HG02870 (cell line): ENCODE measurements around the gene VASH2.
"Not testable (repeated sequence)": the region's sequence is repeated elsewhere in the genome, so short reads cannot be mapped to it uniquely, and the experiment has no call there.

Source experiments
- ATAC-seq: cut with Tn5 transposase; IDR thresholded peaks from one replicate; pipeline ENCODE4 v1.9.1; 2021; ENCODE audit warnings: mild to moderate bottlenecking, moderate library complexity; ENCODE audit not compliant: unreplicated experiment

The VASH2 gene

DNA sequence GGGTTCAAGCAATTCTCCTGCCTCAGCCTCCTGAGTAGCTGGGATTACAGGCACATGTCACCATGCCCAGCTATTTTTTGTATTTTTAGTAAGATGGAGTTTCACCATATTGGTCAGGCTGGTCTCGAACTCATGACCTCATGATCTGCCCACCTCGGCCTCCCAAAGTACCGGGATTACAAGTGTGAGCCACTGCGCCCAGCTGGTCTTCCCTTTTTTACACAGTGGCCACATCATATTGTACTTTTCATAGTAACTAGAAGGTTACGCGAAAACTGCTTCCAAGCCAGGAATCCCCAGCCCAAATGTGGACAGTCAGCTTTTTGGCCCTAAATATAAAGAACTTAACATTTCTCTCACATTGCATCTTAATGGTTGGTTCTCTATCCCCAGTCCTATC, 4.2 kb downstream of the VASH2 start:
- no peak for ATAC-seq

DNA sequence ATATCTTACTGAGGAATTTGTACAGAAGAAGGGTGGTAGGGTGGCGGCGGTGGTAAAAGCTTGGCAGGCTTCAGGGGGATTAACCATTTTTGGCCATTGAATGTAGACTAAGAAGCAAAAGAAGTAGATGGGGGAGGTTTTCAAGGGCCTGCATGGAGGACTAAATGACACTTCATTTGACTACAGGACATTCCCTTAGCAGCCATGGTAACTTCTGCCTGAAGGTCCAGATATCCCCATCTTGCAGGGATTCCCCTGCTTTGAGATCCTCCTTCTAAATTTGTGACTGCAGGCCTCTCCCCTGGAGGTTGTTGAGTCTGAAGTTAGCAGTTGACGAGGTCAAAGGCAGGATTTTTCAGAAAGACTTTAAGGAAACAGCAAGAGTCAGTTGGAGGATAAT, 4.8 kb downstream of the VASH2 start:
- no peak for ATAC-seq

DNA sequence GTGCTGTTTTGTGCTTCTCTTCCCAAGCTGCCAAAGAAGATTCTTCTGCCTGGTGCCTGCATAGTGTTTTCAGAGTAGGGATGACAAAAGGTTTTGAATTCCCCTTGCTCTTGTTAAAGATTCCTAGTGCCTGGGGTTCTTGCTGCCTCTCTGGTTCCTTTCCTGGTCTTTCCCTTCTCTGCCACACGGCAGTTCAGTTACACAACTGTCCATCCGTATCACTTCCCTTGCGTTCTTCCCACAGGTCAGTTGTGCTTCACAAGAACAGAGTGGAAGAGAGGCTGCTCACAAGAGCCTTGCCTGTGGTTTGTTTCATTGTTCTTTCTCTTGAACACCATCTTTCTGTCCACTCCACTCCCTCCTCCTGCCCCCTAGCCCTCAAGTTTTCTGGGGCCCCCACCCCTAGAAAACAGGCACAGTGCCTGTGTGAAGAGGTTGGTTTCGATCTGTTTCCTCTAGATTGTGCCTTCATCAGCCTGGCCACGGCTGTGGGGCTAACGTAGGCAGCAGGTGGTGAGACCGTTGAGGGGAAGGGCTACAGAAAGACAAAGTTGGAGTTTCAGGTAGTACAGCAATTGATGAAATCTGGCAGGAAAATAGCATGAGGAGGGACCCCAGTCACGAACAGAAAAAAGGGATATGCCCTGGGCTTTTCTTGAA, 5.8 kb downstream of the VASH2 start:
- peak; percentile 18 for ATAC-seq

DNA sequence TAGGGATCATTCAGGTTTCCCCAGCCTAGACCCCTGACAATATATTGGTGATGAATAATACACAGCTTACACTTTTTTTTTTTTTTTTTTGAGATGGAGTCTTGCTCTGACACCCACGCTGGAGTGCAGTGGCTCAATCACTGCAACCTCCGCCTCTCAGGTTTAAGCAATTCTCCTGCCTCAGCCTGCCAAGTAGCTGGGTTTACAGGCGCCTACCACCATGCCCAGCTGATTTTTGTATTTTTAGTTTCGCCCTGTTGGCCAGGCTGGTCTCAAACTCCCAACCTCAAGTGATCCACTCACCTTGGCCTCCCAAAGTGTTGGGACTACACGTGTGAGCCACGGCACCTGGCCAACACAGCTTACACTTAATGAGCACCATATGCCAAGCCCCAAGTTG, 7.2 kb downstream of the VASH2 start:
- no peak for ATAC-seq

DNA sequence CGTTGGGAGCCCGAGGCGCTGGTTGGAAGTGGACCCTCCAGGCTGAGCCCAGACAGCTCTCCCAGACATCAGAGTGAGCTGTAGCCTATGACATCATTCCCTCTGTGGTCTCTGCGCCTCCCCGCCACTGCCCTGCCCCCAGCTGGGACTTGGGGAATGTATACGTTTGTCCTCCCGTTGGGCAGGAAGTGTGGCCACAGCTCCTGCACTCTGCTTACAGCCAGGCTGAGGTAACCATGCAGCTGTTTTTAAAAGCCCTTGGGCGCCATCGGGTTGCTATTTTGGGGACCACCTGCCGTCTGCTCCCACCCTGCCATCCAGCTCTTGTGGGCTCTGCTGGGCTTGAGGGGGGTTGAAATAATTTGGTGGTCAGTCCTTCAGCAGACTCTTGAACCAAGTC, 7.8 kb downstream of the VASH2 start:
- no peak for ATAC-seq

DNA sequence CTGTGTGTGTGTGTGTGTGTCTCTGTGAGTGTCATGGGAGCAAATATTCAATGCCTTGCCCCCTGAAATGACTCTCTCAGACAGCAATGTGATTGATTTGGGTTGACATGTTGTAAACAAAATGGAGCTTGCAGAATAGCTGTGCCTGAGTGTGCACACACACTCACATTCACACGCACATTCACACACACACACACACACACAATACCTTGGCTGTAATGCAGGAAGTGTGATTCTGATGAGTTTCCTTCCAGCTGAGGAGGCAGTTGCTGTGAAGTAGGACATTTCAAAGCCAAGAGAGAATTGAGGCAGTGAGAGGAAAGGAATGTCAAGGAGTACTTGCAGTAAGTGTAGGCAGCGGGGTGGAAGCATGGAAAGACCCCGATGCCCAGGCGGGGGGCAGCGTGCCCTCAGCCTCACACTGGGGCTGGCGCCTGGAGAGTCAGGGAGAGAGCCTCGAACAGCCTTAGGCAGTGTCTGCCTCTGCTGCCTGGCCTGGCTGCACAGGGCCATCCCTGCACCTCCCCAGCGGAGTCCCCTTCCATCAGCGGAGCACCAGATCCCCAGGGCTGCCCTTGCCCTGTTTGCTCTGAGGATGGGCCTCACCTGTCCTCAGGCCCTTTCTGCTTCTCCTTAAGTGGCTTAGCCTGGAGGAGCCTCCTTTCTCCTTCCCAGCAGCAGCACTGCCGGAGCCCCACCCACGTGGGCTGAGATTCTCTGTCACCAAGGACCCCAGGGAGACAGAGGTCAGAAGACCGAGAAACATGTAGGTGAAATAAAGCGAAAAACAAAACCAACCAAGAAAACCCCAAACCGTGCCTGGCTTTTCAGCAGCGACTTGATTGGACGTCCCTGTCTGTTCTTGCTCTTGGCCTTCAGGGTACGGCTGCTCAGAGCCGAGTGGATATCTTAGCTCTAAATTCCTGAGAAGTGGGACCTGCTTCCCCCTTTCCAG, 9.2 kb downstream of the VASH2 start:
- peak; percentile 73 for ATAC-seq

DNA sequence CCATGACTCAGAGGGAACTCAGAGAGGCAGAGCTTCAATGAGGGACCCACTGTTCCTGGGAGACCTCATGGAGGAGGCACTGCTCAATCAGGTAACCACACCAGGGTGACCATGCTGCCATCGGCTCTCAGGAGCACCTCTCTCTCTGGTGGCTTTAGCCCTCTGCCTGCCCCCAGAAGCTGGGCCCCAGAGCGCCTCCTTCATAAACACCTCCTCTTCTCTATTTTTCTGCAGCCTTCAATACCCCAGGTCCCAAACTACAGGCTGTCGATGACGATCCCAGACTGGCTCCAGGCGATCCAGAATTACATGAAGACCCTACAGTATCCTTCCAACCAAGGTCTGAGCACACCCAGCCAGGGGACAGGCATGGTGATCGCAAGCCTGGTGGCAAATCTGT, 10.6 kb downstream of the VASH2 start:
- no peak for ATAC-seq

DNA sequence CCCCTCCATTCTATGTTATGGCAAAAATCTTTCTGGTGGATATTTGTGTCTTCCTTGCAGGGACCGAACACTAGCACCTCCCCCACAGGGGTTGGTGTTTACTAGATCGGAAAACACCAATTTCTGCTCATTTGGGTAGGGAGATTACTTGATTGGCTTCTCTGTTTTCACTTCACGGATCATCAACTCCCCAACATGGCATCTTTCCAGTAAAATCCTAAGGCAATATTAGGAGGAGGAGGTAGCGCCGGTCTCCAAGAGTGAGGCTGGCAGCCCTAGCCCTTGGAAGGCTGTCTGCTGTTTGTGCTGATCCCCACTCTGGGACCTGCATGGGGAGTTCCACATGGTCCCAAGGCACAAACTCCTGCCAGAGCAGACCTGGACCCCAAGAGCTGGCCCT, 12.2 kb downstream of the VASH2 start:
- no peak for ATAC-seq

DNA sequence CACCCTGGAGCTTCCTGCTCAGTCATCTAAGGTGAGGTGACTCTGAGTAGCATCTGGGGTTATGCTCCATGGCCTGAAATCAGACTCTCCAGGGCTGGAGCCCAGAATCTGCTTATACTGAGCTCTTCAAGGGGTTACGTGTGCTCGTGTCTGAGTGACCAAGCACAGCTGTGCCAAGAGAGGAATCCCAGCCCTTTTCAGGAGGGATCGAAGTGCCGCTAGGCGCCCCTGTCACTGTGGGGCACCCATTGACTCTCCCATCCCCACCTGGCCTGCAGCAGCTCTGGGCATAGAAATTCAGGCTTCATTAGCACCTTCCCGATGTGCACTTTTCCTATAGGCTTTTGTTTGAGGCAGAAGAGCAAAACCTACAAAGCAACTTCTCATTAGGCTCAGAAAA, 13.8 kb downstream of the VASH2 start:
- no peak for ATAC-seq

DNA sequence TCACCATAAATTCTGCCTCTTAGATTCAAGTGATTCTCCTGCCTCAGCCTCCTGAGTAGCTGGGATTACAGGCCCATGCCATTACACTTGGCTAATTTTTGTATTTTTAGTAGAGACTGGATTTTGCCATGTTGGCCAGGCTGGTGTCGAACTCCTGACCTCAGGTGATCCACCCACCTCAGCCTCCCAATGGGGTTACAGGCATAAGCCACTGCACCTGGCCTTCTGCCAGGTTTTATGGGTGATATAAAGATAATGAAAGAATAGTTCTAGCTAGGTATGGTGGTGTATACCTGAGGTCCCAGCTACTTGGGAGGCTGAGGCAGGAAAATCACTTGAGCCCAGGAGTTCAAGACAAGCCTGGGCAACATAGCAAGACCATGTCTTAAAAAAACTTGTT, 14.7 kb downstream of the VASH2 start:
- ATAC-seq = not testable (repeated sequence)

DNA sequence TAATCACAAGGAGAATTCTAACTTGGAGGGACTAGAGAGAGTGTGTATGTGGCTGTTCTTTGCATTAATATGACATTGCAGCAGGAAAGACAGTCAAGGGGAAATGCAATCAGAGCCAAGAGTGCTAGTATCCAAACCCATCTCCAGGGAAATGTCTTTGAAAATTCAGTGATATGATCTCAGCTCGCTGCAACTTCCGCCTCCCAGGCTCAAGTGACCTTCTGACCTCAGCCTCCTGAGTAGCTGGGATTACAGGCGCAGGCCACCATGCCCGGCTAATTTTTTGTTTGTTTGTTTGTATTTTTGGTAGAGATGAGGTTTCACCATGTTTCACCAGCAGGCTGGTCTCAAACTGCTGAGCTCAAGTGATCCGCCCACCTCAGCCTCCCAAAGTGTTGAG, 16.3 kb downstream of the VASH2 start:
- ATAC-seq = no peak

DNA sequence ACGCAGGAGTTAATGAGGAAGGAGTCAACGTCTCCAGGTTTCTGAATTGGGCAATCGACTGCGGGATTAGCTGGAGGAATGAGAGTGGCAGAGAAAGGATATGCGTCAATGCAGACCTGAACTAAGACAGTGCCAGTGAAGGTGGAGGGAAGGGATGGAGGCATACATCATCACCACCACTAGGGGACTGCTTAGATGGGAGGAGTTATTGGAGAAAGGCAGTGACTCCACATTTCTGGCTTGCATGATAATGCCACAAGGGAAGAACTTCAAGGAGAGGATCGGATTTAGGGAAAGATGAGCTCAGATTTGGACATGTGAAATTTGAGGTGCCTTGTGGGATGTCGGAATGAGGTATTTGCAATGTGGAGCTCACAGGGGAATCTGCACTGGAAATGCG, 17.5 kb downstream of the VASH2 start:
- peak; percentile 42 for ATAC-seq

DNA sequence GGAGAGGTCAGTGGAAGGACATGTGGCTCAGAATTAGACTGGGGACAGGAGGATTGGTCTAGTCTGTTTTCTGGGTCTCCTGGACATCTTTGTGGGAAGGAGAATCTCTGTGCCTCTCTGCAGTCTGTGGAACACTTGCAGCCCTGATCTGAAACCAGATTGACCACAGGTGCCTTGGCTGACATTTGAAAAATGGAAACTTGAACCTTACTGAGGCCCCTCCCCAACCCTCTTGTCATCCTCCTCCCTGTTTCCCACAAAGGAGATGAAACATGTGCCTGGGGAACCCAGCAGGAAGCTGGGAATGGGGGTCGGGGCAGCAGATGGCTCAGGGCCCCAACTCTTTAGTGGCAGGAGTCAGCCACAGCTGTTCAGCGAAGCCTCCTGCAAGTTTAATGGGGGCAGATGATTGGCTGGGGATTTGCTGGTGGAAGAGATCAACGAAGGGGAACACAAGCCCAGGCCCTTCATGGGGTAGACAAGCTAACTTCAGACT, 18.1 kb downstream of the VASH2 start:
- peak; percentile 70 for ATAC-seq

DNA sequence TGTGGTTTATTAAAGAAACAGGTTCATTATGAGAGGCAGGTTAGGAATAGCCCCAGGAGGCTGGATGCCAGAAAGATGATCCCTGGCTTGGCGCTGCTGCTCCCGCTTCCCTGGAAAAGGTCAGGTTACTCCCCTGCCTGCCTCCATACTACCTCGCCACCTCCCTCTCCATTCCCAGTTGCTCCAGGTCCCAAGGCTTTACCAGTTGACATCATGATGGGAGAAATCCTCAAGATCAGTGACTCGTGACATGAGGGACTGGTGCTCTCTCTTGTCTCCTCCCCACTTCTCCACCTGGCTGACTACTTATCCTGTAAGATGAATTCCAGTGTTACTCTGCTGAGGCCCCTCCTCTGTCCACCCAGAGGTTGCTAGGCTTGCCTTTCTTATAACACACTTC, 19.7 kb downstream of the VASH2 start:
- ATAC-seq = no peak

DNA sequence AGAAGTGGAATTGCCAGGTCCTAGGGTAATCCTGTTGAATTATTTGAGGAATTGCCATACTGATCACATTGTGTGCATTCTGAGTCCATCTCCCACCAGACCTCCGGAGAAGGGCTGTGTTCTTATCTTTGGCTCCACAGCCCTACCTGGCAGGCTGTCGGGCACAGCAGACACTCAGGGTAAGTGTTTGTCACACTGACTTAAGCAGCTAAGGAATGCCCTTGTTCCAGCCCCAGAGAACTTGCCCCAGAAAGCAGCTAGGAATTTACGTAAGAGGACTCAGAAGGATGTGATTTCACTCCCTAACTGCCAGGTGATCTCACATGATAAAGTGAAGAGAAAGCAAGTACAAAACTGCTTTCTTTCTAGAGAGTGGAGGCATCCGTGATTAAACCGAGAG, 21.0 kb downstream of the VASH2 start:
- no peak for ATAC-seq

DNA sequence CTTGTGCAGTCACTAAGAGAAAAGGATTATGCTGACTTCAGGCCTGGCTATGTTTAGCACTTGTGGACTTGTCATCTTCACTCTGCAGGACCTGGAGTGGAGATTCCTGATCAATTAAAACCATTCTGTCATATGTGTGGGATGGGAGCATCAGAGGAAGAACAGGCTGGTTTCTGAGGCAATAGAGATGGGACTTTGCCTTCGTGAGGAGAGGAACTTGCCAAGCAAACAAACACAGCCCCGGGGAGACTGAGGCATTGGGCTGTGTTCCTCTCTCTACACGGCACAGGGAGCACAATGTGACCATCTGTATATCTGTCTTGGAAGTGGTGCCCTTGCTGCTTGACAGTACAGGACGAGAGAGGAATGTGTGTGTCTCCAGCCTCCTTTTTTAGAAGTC, 23.1 kb downstream of the VASH2 start:
- ATAC-seq = no peak

DNA sequence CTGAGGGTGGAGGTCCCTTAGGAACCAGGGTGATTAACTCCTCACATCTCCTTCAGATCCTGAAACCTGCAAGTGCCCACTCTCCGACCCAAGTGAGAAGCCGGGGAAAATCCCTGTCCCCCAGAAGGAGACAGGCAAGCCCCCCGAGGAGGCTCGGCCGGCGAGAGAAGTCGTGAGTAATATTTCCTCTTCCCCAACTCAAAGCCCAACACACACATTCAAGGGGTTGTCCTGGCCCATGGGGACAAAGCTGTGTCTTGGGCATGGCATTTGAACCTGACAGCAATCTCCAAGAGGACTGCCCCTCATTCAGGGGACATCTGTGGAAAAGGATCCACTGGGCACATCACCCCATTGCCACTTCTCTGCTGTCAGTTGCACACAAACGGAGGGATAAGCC, 23.6 kb downstream of the VASH2 start:
- no peak for ATAC-seq

DNA sequence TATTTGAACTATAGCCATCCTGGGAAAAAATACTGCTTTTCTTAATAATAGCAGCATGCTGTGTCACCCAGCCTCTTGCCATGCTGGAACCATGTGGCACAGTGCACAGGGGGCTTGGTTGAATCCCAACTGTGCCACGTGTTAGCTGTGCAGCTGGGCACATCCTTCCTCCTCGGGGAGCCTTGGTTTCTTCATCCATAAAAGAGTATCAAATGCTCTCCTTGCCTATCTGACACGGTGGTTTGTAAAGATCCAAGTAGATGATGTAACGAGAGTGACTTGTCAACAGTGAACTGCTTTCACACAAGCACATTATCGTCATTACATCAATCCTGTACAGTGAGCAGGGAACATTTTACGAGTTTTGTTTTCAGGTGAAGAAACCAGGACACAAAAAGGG, 24.4 kb downstream of the VASH2 start:
- ATAC-seq = no peak

DNA sequence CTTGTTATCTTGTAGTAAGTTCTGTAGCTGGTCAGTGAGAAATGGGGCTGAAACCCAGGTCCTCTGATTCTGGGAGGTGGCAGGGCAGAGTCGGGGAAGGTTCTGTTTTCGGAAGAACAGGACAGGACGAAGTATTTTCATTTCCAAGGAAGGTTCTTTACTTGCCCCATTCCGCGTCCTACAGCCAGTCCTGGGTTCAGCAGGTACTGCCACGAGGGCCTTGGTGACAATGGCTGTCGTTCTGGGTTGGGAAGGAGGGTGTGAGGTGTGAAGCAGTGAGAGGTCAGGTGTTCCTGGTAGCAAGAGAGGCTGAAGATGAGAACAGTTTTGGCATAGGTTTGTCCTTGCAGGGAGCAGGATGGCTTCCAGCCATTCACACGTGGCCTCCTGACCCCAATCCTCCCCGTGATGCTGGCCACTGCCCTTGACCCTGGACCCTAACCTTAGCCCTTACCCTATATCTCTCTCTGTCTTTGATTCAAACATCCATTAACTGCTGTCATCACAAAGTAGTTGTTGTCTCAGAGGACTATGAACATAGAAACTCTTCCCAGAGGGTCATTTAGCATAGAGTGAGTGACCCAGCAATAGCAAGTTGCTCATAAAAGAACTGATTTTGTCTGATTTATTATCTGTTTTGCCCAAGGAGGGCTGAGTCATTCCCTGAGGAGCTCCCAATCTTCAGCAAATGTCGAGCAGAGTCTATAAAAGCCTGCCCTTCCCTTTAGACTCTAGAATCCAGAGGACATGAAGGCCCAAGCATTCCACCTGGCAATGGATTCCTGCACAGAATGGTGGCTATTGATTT, 25.0 kb downstream of the VASH2 start:
- ATAC-seq = no peak

DNA sequence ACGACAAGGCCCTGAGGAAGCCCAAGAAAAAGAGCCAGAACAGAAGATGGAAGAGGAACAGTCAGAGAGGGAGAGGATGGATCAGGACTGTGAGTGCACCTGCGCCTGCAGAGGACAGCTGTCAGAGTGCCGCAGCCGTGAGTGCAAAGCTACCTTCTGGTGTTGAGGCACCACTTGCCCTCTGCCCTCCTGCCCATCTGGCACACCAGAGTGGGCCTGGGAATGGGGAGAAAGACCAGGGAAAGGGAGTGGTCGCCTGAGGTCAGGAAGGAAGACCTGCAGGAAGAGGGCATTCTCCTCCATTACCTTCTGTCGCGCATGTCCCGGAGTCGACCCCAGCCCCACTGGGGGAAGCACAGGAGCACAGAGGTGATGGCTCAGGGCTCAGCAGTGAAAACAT, 26.2 kb downstream of the VASH2 start:
- ATAC-seq = no peak
